GM12878 (cell line): ENCODE data around the gene BCL11A. TPM values are rescaled to one million over a fixed set of nuclear protein-coding genes. Genes with fewer than 3 reads are reported as not detected.

Experiments used
- ATAC-seq: fragments of 200-7000 bp; cut with Tn5 transposase; 3 replicates; pipeline ENCODE4 v1.9.1; 2020; ENCODE audit warnings: mild to moderate bottlenecking, moderate library complexity
- BruUV-seq: library from RNA; stranded (reverse); fragments of 400-500 nt; replicated peaks from 2 replicates; lab custom pipeline; 2021; lab: Mats Ljungman, UMichigan
- CTCF ChIA-PET: fragments of 300-600 bp; sonication (Branson Sonifier 250); formaldehyde crosslinking; extraction: SDS; loops from one replicate; lab custom pipeline; 2021; ENCODE audit warnings: inconsistent platforms; lab: Yijun Ruan, JAX
- POLR2A ChIA-PET: fragments of 350-600 bp; formaldehyde crosslinking; extraction: SDS; loops from one replicate; lab custom pipeline; 2021; ENCODE audit warnings: inconsistent platforms; lab: Charles Lee
- RAD21 ChIA-PET: fragments of 300-600 bp; sonication (Branson Sonifier 250); formaldehyde crosslinking; loops from one replicate; lab custom pipeline; 2023; ENCODE audit warnings: antibody characterized with exemption; ENCODE audit not compliant: unreplicated experiment; lab: Charles Lee
- SMC1A ChIA-PET: fragments of 300-600 bp; sonication (Branson Sonifier 250); formaldehyde crosslinking; loops from one replicate; lab custom pipeline; 2023; ENCODE audit not compliant: unreplicated experiment, uncharacterized antibody; lab: Charles Lee
- DNase-seq: peaks from one replicate; pipeline ENCODE4 v3.0.0-alpha.2; 2011; ENCODE audit warnings: low read depth, low spot score
- FAIRE-seq: peaks from 3 replicates; lab custom pipeline; 2011; peaks lifted over from hg19 to GRCh38; lab: Jason Lieb, UNC
- H2AFZ ChIP-seq: 2 replicates; pipeline ENCODE4 v1.6.0; 2011; ENCODE audit warnings: low read depth, low read length, control low read depth; ENCODE audit not compliant: control insufficient read depth
- H3K27ac ChIP-seq: 2 replicates; pipeline ENCODE4 v1.5.1; 2011; ENCODE audit warnings: control low read depth; ENCODE audit not compliant: control insufficient read depth, insufficient read depth
- H3K27me3 ChIP-seq, 2 experiments: replicated peaks in 1 of 2; 2 replicates each; pipeline versions ENCODE4 v1.6.0 to v1.6.1; 2011; ENCODE audit warnings: low read length in 1 of 2; ENCODE audit not compliant: control insufficient read depth in 2 of 2, insufficient read depth in 2 of 2
- H3K36me3 ChIP-seq, 2 experiments: 2 replicates each; pipeline ENCODE4 v1.5.1; 2011; ENCODE audit warnings: low read length in 1 of 2; ENCODE audit not compliant: control insufficient read depth in 2 of 2, insufficient read depth in 2 of 2
- H3K4me1 ChIP-seq: 2 replicates; pipeline ENCODE4 v1.6.1; 2011; ENCODE audit warnings: mild to moderate bottlenecking, low read length, moderate library complexity, mixed read lengths; ENCODE audit not compliant: control insufficient read depth, insufficient read depth
- H3K4me2 ChIP-seq: 2 replicates; pipeline ENCODE4 v1.6.0; 2011; ENCODE audit warnings: control low read depth; ENCODE audit not compliant: control insufficient read depth, insufficient read depth
- H3K4me3 ChIP-seq: fragments of 200-600 bp; sonication (generic); 2 replicates; pipeline ENCODE4 v1.5.1; 2016
- H3K79me2 ChIP-seq: 2 replicates; pipeline ENCODE4 v1.6.0; 2011; ENCODE audit warnings: low read length; ENCODE audit not compliant: control insufficient read depth, insufficient read depth
- H3K9ac ChIP-seq: 2 replicates; pipeline ENCODE4 v1.8.0; 2011; ENCODE audit warnings: low read length, control low read depth, mixed read lengths; ENCODE audit not compliant: control insufficient read depth, insufficient read depth
- H3K9me3 ChIP-seq: replicated peaks from 3 replicates; pipeline ENCODE4 v1.5.1; 2011; ENCODE audit warnings: mild to moderate bottlenecking, low read length; ENCODE audit not compliant: control insufficient read depth, insufficient read depth
- H4K20me1 ChIP-seq: 2 replicates; pipeline ENCODE4 v1.6.0; 2011; ENCODE audit not compliant: control insufficient read depth, insufficient read depth
- ATF7 ChIP-seq: fragments of 450-650 bp; IDR thresholded peaks from 2 replicates; pipeline ENCODE4 v1.6.1; 2016; ENCODE audit warnings: low read depth, mild to moderate bottlenecking
- BHLHE40 ChIP-seq, 2 experiments: fragments of 450-650 bp in 1 of 2; IDR thresholded peaks; 2 replicates each; pipeline ENCODE4 v1.6.1; 2011 to 2017; ENCODE audit warnings: low read depth in 2 of 2, borderline replicate concordance in 1 of 2, improper control_type of control experiment in 1 of 2, low read length in 1 of 2, mild to moderate bottlenecking in 1 of 2
- BRCA1 ChIP-seq: IDR thresholded peaks from 2 replicates; pipeline ENCODE4 v1.6.1; 2011; ENCODE audit warnings: low read depth, low read length, improper control_type of control experiment
- HCFC1 ChIP-seq: fragments of 150-350 bp; IDR thresholded peaks from 2 replicates; pipeline ENCODE4 v1.6.1; 2014; ENCODE audit warnings: low read length
- HDAC6 ChIP-seq: fragments of 200-600 bp; sonication (generic); IDR thresholded peaks from one replicate; pipeline ENCODE4 v1.8.0; 2017; ENCODE audit warnings: antibody characterized with exemption; ENCODE audit not compliant: unreplicated experiment
- KLF5 ChIP-seq: fragments of 450-650 bp; IDR thresholded peaks from 2 replicates; pipeline ENCODE4 v1.6.1; 2014; ENCODE audit warnings: mild to moderate bottlenecking; ENCODE audit not compliant: partially characterized antibody
- MYB ChIP-seq: fragments of 150-350 bp; IDR thresholded peaks from 2 replicates; pipeline ENCODE4 v1.6.1; 2014; ENCODE audit warnings: mild to moderate bottlenecking, low read depth, low read length, borderline replicate concordance
- SMARCA5 ChIP-seq: fragments of 450-650 bp; IDR thresholded peaks from 2 replicates; pipeline ENCODE4 v1.6.1; 2017; ENCODE audit warnings: mild to moderate bottlenecking
- WGBS: methylation state at CpG from one replicate; pipeline ENCODE4 v1.1.6; 2016; ENCODE audit warnings: low lambda C conversion rate; ENCODE audit not compliant: insufficient replicate concordance, insufficient coverage; ENCODE audit errors: missing lambda C conversion rate; 5-methylcytosine and 5-hydroxymethylcytosine counted together
- in situ Hi-C: fragments of 300-500 bp; cut with MboI; formaldehyde crosslinking; loops from 9 replicates; pipeline ENCODE4 v1.14.3; 2018; ENCODE audit warnings: mixed read lengths
- intact Hi-C: fragments of 100-400 bp; cut with micrococcal nuclease; formaldehyde crosslinking; loops from one replicate; pipeline ENCODE4 v1.14.2; 2022; ENCODE audit not compliant: unreplicated experiment
- polyA plus RNA-seq, 11 experiments: library from polyadenylated mRNA; depleted of rRNA in 4 of 11; unstranded in 6 of 11; stranded (reverse) in 5 of 11; fragments of >200 nt; fragmentation: Nextera tagmentation in 4 of 11; fragmentation: Illumina TruSeq in 1 of 11; extraction: Ambion mirVana in 4 of 11; extraction: Trizol in 1 of 11; gene quantifications; 1 replicate in 1 of 11; 2 replicates in 10 of 11; pipeline versions ENCODE4 v1.2.1 to v1.2.3, GENCODE V29; 2011 to 2016; ENCODE audit warnings: inconsistent platforms in 2 of 11, missing spikeins in 2 of 11, low read depth in 1 of 11
- total RNA-seq, 4 experiments: library from RNA; depleted of rRNA in 3 of 4; stranded (reverse); fragments of >200 nt in 3 of 4; fragmentation: Illumina TruSeq in 1 of 4; extraction: Trizol in 1 of 4; gene quantifications; 2 replicates each; pipeline versions ENCODE4 v1.2.1 to v1.2.3, GENCODE V29; 2013 to 2021
- TF ChIP-seq, protein P1 (sequence below): fragments of 450-650 bp; formaldehyde crosslinking; IDR thresholded peaks from 2 replicates; pipeline ENCODE4 v1.4.0; 2020; ENCODE audit warnings: mild to moderate bottlenecking, moderate library complexity
- TF ChIP-seq, protein P2 (sequence below): fragments of 450-650 bp; IDR thresholded peaks from 2 replicates; pipeline ENCODE4 v1.6.1; 2017; ENCODE audit warnings: mild to moderate bottlenecking, moderate library complexity

The BCL11A gene
- total and polyA plus RNA-seq, 10 of the 15 experiments (the other 5 are each of a cell fraction or from before 2014, with no cell fraction given), result 7.5 to 26.6 (median 11.1) TPM; not detected in 1

DNA sequence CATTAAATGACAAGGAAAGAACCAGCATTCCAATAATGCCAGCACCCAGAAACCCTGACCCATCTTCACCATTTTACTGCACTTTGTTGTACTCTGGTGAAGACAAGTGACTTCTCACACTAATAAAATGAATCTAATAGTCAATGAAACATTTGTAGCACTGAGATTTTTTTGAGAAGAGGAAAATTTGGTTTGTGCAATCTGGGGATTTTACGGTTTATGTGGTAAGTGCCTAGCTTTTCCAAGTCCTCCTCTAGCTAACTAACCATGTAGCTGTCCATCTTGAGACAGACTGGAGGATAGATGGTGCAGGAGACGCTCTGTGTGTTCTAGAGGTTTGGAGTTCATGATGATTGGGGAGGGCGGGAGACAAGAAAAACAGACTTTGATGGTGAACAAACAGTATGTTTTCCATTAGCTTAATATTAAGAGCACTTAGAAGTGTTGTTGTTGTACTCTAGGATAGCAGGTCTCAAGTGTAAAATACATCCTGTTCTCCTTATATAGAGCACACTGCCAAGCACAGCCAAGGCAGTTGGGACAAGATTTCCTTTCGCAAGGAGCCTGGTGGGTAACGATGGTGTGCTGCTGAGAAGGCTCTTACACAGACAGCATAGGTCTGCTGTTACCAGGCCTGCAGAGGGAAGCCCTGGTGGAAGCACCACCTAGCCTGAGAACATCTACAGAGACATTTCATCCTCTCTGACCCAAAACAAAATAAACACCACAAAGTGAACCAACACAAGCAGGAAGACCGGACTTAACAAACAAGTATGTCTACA is 83.7 kb downstream of the BCL11A start:
- Histone ChIP-seq H3K4me2 (no peak overlapping the region), H3K27me3 (no peaks in the 10 kb centered on the region), H3K36me3 (0 out of 4 replicates have a peak, but pooled peaks cover 0 to 5% of the 10 kb centered on the region in 2 experiments), H3K9ac (no peak overlapping the region), H2AFZ (no peak overlapping the region), H4K20me1 (no peaks in the 10 kb centered on the region), H3K9me3 (no peaks in the 10 kb centered on the region; the same call in 2 of the 3 replicates), H3K4me1 (peaks cover 6% of the 10 kb centered on the region), H3K27ac (no peak overlapping the region), H3K4me3 (no peak overlapping the region), H3K79me2 (peaks cover 10% of the 10 kb centered on the region)
- RAD21 ChIA-PET, result no interaction called here
- 93% methylated on average over 6 of the region's 6 CpGs for WGBS
- no peak for FAIRE-seq
- no peak for DNase-seq
- ATAC-seq, result no peak
- TF ChIP-seq MYB, result no peak
- no peak for TF ChIP-seq BHLHE40 (IDR thresholded peaks at IDR 0.05; ENCODE audit: borderline replicate concordance in 1 of 2, low read depth in 2 of 2, low read length in 1 of 2)
- TF ChIP-seq HDAC6, result no peak
- TF ChIP-seq HCFC1, result no peak
- no peak for TF ChIP-seq KLF5
- TF ChIP-seq, protein P1, sequence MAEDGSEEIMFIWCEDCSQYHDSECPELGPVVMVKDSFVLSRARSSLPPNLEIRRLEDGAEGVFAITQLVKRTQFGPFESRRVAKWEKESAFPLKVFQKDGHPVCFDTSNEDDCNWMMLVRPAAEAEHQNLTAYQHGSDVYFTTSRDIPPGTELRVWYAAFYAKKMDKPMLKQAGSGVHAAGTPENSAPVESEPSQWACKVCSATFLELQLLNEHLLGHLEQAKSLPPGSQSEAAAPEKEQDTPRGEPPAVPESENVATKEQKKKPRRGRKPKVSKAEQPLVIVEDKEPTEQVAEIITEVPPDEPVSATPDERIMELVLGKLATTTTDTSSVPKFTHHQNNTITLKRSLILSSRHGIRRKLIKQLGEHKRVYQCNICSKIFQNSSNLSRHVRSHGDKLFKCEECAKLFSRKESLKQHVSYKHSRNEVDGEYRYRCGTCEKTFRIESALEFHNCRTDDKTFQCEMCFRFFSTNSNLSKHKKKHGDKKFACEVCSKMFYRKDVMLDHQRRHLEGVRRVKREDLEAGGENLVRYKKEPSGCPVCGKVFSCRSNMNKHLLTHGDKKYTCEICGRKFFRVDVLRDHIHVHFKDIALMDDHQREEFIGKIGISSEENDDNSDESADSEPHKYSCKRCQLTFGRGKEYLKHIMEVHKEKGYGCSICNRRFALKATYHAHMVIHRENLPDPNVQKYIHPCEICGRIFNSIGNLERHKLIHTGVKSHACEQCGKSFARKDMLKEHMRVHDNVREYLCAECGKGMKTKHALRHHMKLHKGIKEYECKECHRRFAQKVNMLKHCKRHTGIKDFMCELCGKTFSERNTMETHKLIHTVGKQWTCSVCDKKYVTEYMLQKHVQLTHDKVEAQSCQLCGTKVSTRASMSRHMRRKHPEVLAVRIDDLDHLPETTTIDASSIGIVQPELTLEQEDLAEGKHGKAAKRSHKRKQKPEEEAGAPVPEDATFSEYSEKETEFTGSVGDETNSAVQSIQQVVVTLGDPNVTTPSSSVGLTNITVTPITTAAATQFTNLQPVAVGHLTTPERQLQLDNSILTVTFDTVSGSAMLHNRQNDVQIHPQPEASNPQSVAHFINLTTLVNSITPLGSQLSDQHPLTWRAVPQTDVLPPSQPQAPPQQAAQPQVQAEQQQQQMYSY (CRISPR knock-in tag), result no peak
- TF ChIP-seq SMARCA5, result no peak
- no peak for TF ChIP-seq ATF7
- TF ChIP-seq BRCA1, result no peak
- TF ChIP-seq, protein P2, sequence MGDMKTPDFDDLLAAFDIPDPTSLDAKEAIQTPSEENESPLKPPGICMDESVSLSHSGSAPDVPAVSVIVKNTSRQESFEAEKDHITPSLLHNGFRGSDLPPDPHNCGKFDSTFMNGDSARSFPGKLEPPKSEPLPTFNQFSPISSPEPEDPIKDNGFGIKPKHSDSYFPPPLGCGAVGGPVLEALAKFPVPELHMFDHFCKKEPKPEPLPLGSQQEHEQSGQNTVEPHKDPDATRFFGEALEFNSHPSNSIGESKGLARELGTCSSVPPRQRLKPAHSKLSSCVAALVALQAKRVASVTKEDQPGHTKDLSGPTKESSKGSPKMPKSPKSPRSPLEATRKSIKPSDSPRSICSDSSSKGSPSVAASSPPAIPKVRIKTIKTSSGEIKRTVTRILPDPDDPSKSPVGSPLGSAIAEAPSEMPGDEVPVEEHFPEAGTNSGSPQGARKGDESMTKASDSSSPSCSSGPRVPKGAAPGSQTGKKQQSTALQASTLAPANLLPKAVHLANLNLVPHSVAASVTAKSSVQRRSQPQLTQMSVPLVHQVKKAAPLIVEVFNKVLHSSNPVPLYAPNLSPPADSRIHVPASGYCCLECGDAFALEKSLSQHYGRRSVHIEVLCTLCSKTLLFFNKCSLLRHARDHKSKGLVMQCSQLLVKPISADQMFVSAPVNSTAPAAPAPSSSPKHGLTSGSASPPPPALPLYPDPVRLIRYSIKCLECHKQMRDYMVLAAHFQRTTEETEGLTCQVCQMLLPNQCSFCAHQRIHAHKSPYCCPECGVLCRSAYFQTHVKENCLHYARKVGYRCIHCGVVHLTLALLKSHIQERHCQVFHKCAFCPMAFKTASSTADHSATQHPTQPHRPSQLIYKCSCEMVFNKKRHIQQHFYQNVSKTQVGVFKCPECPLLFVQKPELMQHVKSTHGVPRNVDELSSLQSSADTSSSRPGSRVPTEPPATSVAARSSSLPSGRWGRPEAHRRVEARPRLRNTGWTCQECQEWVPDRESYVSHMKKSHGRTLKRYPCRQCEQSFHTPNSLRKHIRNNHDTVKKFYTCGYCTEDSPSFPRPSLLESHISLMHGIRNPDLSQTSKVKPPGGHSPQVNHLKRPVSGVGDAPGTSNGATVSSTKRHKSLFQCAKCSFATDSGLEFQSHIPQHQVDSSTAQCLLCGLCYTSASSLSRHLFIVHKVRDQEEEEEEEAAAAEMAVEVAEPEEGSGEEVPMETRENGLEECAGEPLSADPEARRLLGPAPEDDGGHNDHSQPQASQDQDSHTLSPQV, result no peak
- CTCF ChIA-PET, result interaction anchor here (0.6 kb wide), 1 partner anchor 61 kb away, joined by 4 read pairs; no protein-coding TSS in a partner anchor
- SMC1A ChIA-PET, result no interaction called here
- BruUV-seq, result no TSS peak
- intact Hi-C loops (no loop called here), in situ Hi-C loops (no loop called here)
- POLR2A ChIA-PET, result no interaction called here
